Neuronal stem cell (in vitro differentiated cells): ENCODE data around the gene PIEZO1.

ENCODE experiments used
- DNase-seq: peaks from one replicate; pipeline ENCODE4 v3.0.0-alpha.2; 2013; ENCODE audit warnings: low spot score
- H2AFZ ChIP-seq: one replicate; pipeline ENCODE4 v1.6.1; 2013; ENCODE audit warnings: mild to moderate bottlenecking, low read length, inconsistent platforms
- H2AK5ac ChIP-seq: 2 replicates; pipeline ENCODE4 v1.6.1; 2013; ENCODE audit warnings: low read depth, mild to moderate bottlenecking, inconsistent platforms, low read length, moderate library complexity, mixed read lengths
- H2BK120ac ChIP-seq: 2 replicates; pipeline ENCODE4 v1.6.1; 2013; ENCODE audit warnings: low read depth, mild to moderate bottlenecking, inconsistent platforms, low read length, moderate library complexity, mixed read lengths
- H2BK12ac ChIP-seq: one replicate; pipeline ENCODE4 v1.6.1; 2013; ENCODE audit warnings: low read length, inconsistent platforms
- H2BK15ac ChIP-seq: 2 replicates; pipeline ENCODE4 v1.6.1; 2013; ENCODE audit warnings: mild to moderate bottlenecking, low read length, inconsistent platforms, mixed read lengths
- H2BK5ac ChIP-seq: one replicate; pipeline ENCODE4 v1.6.1; 2013; ENCODE audit warnings: inconsistent platforms, mild to moderate bottlenecking, low read length, moderate library complexity
- H3K14ac ChIP-seq: one replicate; pipeline ENCODE4 v1.6.1; 2013; ENCODE audit warnings: low read length, inconsistent platforms
- H3K18ac ChIP-seq: 2 replicates; pipeline ENCODE4 v1.6.1; 2013; ENCODE audit warnings: low read length, inconsistent platforms
- H3K23ac ChIP-seq: 2 replicates; pipeline ENCODE4 v1.6.1; 2013; ENCODE audit warnings: low read depth, mild to moderate bottlenecking, mixed read lengths, low read length, inconsistent platforms; ENCODE audit not compliant: poor library complexity
- H3K27ac ChIP-seq: replicated peaks from 3 replicates; pipeline ENCODE4 v1.5.1; 2013; ENCODE audit warnings: low read length, inconsistent platforms
- H3K27me3 ChIP-seq, 3 experiments: 2 replicates each; pipeline ENCODE4 v1.6.1; 2013; ENCODE audit warnings: low read length in 3 of 3, mild to moderate bottlenecking in 2 of 3, inconsistent platforms in 1 of 3, low read depth in 1 of 3, mixed read lengths in 1 of 3, moderate library complexity in 1 of 3; ENCODE audit not compliant: control insufficient read depth in 3 of 3, insufficient read depth in 3 of 3
- H3K36me3 ChIP-seq, 2 donors: replicated peaks in 1 of 2; 2 replicates each; pipeline ENCODE4 v1.6.1; 2013; ENCODE audit warnings: low read length in 2 of 2; ENCODE audit not compliant: control insufficient read depth in 2 of 2, insufficient read depth in 2 of 2
- H3K4ac ChIP-seq: 2 replicates; pipeline ENCODE4 v1.6.1; 2013; ENCODE audit warnings: inconsistent platforms, mild to moderate bottlenecking, low read length, moderate library complexity
- H3K4me1 ChIP-seq, 2 donors: 1 replicate in 1 of 2; 2 replicates in 1 of 2; pipeline ENCODE4 v1.6.1; 2013; ENCODE audit warnings: low read length in 2 of 2, low read depth in 1 of 2; ENCODE audit not compliant: control insufficient read depth in 2 of 2, insufficient read depth in 1 of 2
- H3K4me2 ChIP-seq: one replicate; pipeline ENCODE4 v1.6.1; 2013; ENCODE audit warnings: mild to moderate bottlenecking, low read length, inconsistent platforms; ENCODE audit not compliant: insufficient read depth, poor library complexity, severe bottlenecking
- H3K4me3 ChIP-seq, 2 donors: 2 replicates each; pipeline ENCODE4 v1.5.1; 2013; ENCODE audit warnings: low read length in 2 of 2, mild to moderate bottlenecking in 2 of 2, inconsistent platforms in 1 of 2, moderate library complexity in 1 of 2
- H3K79me1 ChIP-seq: one replicate; pipeline ENCODE4 v1.6.1; 2013; ENCODE audit warnings: low read depth, mild to moderate bottlenecking, inconsistent platforms, low read length, moderate library complexity
- H3K9ac ChIP-seq: one replicate; pipeline ENCODE4 v1.6.1; 2013; ENCODE audit warnings: mild to moderate bottlenecking, low read depth, low read length, inconsistent platforms; ENCODE audit not compliant: poor library complexity
- H3K9me3 ChIP-seq, 2 donors: replicated peaks in 1 of 2; 2 replicates each; pipeline versions ENCODE3 to v1.6.1; 2013; ENCODE audit warnings: low read length in 2 of 2, mild to moderate bottlenecking in 2 of 2, inconsistent platforms in 1 of 2, low read depth in 1 of 2, mixed read lengths in 1 of 2, moderate library complexity in 1 of 2; ENCODE audit not compliant: control insufficient read depth in 2 of 2, insufficient read depth in 1 of 2
- H4K8ac ChIP-seq: one replicate; pipeline ENCODE4 v1.6.1; 2013; ENCODE audit warnings: low read depth, mild to moderate bottlenecking, inconsistent platforms, low read length, moderate library complexity
- H4K91ac ChIP-seq: one replicate; pipeline ENCODE4 v1.6.1; 2013; ENCODE audit warnings: low read length, low read depth, mild to moderate bottlenecking, inconsistent platforms; ENCODE audit not compliant: poor library complexity
- WGBS, 2 donors: extraction: QIAGEN DNeasy Blood & Tissue Kit; methylation state at CpG; one replicate each; pipeline ENCODE4 v1.1.7; 2013; ENCODE audit warnings: missing lambda C conversion rate in 2 of 2, mixed read lengths in 1 of 2; ENCODE audit not compliant: insufficient read length in 2 of 2, insufficient replicate concordance in 1 of 2; ENCODE audit errors: extremely low coverage in 2 of 2; 5-methylcytosine and 5-hydroxymethylcytosine counted together

The PIEZO1 gene

GRCh38 chr16:88678224-88678979 is 106.6 kb downstream of the PIEZO1 start:
- Histone ChIP-seq H3K4me1 (peaks cover 4% of the 10 kb centered on the region in 2 donors), H2AK5ac (peak overlapping the region; percentile 8), H2BK15ac (no peak overlapping the region), H3K14ac (no peak overlapping the region), H2AFZ (no peak overlapping the region), H3K4me2 (no peak overlapping the region), H4K8ac (no peak overlapping the region), H3K36me3 (no peaks in the 10 kb centered on the region), H2BK12ac (no peak overlapping the region), H3K27me3 (no peaks in the 10 kb centered on the region), H3K23ac (no peak overlapping the region), H3K9ac (no peak overlapping the region), H3K18ac (peak overlapping the region; percentile 72), H3K27ac (no peak overlapping the region), H3K79me1 (no peaks in the 10 kb centered on the region), H3K9me3 (no peaks in the 10 kb centered on the region), H3K4ac (no peak overlapping the region), H4K91ac (no peak overlapping the region), H2BK120ac (no peak overlapping the region), H3K4me3 (no peak overlapping the region), H2BK5ac (no peak overlapping the region)
- WGBS, 2 donors, result no CpG with 5 or more reads among the region's 32 CpGs
- DNase-seq, result no peak

GRCh38 chr16:88677721-88678120 is 107.3 kb downstream of the PIEZO1 start:
- H3K4me1 ChIP-seq, result peaks cover 4% of the 10 kb centered on the region in 2 donors
- H3K36me3 ChIP-seq, result no peaks in the 10 kb centered on the region
- no CpG with 5 or more reads among the region's 13 CpGs for WGBS, 2 donors
- H3K27me3 ChIP-seq, result no peaks in the 10 kb centered on the region
- H3K18ac ChIP-seq, result no peak overlapping the region
- no peak overlapping the region for H4K91ac ChIP-seq
- H2AK5ac ChIP-seq, result peak overlapping the region; percentile 8
- no peak overlapping the region for H3K14ac ChIP-seq
- H3K23ac ChIP-seq, result no peak overlapping the region
- no peak overlapping the region for H3K4ac ChIP-seq
- H2BK15ac ChIP-seq, result no peak overlapping the region
- peak overlapping the region; percentile 78 for H2BK5ac ChIP-seq
- H4K8ac ChIP-seq, result no peak overlapping the region
- no peak overlapping the region for H2BK120ac ChIP-seq
- no peak overlapping the region for H3K4me3 ChIP-seq
- H3K9me3 ChIP-seq, result no peaks in the 10 kb centered on the region
- no peak for DNase-seq
- H2AFZ ChIP-seq, result no peak overlapping the region
- H3K79me1 ChIP-seq, result no peaks in the 10 kb centered on the region
- no peak overlapping the region for H3K27ac ChIP-seq
- H3K9ac ChIP-seq, result no peak overlapping the region
- H3K4me2 ChIP-seq, result no peak overlapping the region
- no peak overlapping the region for H2BK12ac ChIP-seq

- Histone ChIP-seq H2BK120ac (no peak overlapping the region), H4K91ac (no peak overlapping the region), H2BK12ac (no peak overlapping the region), H3K4me3 (no peak overlapping the region), H3K23ac (peak overlapping the region; percentile 55), H2AK5ac (peak overlapping the region; percentile 63), H3K27ac (no peak overlapping the region), H3K4me1 (peaks cover 3 to 6% of the 10 kb centered on the region in 2 donors), H3K18ac (peak overlapping the region; percentile 38), H4K8ac (peak overlapping the region; percentile 43), H3K14ac (no peak overlapping the region), H2BK15ac (peak overlapping the region; percentile 17), H3K4me2 (no peak overlapping the region), H2AFZ (no peak overlapping the region), H3K9ac (no peak overlapping the region), H3K9me3 (no peaks in the 10 kb centered on the region), H2BK5ac (no peak overlapping the region), H3K27me3 (no peaks in the 10 kb centered on the region), H3K79me1 (peaks cover 3% of the 10 kb centered on the region), H3K36me3 (no peaks in the 10 kb centered on the region), H3K4ac (peak overlapping the region; percentile 23)
- no peak for DNase-seq
- WGBS, 2 donors, result no CpG with 5 or more reads among the region's 22 CpGs
Measured at GRCh38 chr16:88676502-88677242, 108.3 kb downstream of the PIEZO1 start.

- no peaks in the 10 kb centered on the region for H3K27me3 ChIP-seq
- no peak overlapping the region for H3K4me3 ChIP-seq
- H3K79me1 ChIP-seq, result peaks cover 3% of the 10 kb centered on the region
- H2BK5ac ChIP-seq, result peak overlapping the region; percentile 48
- no peak for DNase-seq
- H3K4me1 ChIP-seq, result peaks cover 0 to 2% of the 10 kb centered on the region in 2 donors
- no peak overlapping the region for H3K4ac ChIP-seq
- no peak overlapping the region for H2BK120ac ChIP-seq
- H2BK12ac ChIP-seq, result no peak overlapping the region
- H4K91ac ChIP-seq, result no peak overlapping the region
- H3K27ac ChIP-seq, result no peak overlapping the region
- no peak overlapping the region for H3K14ac ChIP-seq
- no peak overlapping the region for H2BK15ac ChIP-seq
- no peak overlapping the region for H4K8ac ChIP-seq
- no peak overlapping the region for H3K18ac ChIP-seq
- no peak overlapping the region for H2AK5ac ChIP-seq
- WGBS, 2 donors, result no CpG with 5 or more reads among the region's 19 CpGs
- H3K9ac ChIP-seq, result no peak overlapping the region
- no peaks in the 10 kb centered on the region for H3K36me3 ChIP-seq
- no peak overlapping the region for H2AFZ ChIP-seq
- H3K4me2 ChIP-seq, result no peak overlapping the region
- no peaks in the 10 kb centered on the region for H3K9me3 ChIP-seq
- H3K23ac ChIP-seq, result no peak overlapping the region
Measured at GRCh38 chr16:88673716-88674379, 111.2 kb downstream of the PIEZO1 start.
